ENCODE data around the gene GPR107. TPM values are rescaled to one million over a fixed set of nuclear protein-coding genes. Genes with fewer than 3 reads are reported as not detected.

Gene GPR107
- total RNA-seq, 1 experiment from 2014 or later: 33.2 TPM

GRCh38 chr9:130118841-130119518, 65.3 kb downstream of the GPR107 start:
- no peak for TF ChIP-seq IRF2 (CRISPR knock-in tag; IDR thresholded peaks at IDR 0.05; ENCODE audit: borderline replicate concordance, low read depth)
- no peak for TF ChIP-seq ARID4B (CRISPR knock-in tag; IDR thresholded peaks at IDR 0.05; ENCODE audit: borderline replicate concordance)
- TF ChIP-seq, protein P1, sequence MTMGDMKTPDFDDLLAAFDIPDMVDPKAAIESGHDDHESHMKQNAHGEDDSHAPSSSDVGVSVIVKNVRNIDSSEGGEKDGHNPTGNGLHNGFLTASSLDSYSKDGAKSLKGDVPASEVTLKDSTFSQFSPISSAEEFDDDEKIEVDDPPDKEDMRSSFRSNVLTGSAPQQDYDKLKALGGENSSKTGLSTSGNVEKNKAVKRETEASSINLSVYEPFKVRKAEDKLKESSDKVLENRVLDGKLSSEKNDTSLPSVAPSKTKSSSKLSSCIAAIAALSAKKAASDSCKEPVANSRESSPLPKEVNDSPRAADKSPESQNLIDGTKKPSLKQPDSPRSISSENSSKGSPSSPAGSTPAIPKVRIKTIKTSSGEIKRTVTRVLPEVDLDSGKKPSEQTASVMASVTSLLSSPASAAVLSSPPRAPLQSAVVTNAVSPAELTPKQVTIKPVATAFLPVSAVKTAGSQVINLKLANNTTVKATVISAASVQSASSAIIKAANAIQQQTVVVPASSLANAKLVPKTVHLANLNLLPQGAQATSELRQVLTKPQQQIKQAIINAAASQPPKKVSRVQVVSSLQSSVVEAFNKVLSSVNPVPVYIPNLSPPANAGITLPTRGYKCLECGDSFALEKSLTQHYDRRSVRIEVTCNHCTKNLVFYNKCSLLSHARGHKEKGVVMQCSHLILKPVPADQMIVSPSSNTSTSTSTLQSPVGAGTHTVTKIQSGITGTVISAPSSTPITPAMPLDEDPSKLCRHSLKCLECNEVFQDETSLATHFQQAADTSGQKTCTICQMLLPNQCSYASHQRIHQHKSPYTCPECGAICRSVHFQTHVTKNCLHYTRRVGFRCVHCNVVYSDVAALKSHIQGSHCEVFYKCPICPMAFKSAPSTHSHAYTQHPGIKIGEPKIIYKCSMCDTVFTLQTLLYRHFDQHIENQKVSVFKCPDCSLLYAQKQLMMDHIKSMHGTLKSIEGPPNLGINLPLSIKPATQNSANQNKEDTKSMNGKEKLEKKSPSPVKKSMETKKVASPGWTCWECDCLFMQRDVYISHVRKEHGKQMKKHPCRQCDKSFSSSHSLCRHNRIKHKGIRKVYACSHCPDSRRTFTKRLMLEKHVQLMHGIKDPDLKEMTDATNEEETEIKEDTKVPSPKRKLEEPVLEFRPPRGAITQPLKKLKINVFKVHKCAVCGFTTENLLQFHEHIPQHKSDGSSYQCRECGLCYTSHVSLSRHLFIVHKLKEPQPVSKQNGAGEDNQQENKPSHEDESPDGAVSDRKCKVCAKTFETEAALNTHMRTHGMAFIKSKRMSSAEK (CRISPR knock-in tag; IDR thresholded peaks at IDR 0.05; ENCODE audit: borderline replicate concordance): no peak
- TF ChIP-seq, protein P2, sequence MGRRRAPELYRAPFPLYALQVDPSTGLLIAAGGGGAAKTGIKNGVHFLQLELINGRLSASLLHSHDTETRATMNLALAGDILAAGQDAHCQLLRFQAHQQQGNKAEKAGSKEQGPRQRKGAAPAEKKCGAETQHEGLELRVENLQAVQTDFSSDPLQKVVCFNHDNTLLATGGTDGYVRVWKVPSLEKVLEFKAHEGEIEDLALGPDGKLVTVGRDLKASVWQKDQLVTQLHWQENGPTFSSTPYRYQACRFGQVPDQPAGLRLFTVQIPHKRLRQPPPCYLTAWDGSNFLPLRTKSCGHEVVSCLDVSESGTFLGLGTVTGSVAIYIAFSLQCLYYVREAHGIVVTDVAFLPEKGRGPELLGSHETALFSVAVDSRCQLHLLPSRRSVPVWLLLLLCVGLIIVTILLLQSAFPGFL (CRISPR knock-in tag; IDR thresholded peaks at IDR 0.05; ENCODE audit: borderline replicate concordance): no peak
- no peak for TF ChIP-seq ZNF232 (CRISPR knock-in tag; IDR thresholded peaks at IDR 0.05)
- no peak for TF ChIP-seq HMGA2 (CRISPR knock-in tag; IDR thresholded peaks at IDR 0.05)
- TF ChIP-seq AFF4 (CRISPR knock-in tag; IDR thresholded peaks at IDR 0.05; ENCODE audit: borderline replicate concordance): no peak
- TF ChIP-seq ZBTB21 (CRISPR knock-in tag; IDR thresholded peaks at IDR 0.05; ENCODE audit: borderline replicate concordance): no peak
- TF ChIP-seq, protein P3, sequence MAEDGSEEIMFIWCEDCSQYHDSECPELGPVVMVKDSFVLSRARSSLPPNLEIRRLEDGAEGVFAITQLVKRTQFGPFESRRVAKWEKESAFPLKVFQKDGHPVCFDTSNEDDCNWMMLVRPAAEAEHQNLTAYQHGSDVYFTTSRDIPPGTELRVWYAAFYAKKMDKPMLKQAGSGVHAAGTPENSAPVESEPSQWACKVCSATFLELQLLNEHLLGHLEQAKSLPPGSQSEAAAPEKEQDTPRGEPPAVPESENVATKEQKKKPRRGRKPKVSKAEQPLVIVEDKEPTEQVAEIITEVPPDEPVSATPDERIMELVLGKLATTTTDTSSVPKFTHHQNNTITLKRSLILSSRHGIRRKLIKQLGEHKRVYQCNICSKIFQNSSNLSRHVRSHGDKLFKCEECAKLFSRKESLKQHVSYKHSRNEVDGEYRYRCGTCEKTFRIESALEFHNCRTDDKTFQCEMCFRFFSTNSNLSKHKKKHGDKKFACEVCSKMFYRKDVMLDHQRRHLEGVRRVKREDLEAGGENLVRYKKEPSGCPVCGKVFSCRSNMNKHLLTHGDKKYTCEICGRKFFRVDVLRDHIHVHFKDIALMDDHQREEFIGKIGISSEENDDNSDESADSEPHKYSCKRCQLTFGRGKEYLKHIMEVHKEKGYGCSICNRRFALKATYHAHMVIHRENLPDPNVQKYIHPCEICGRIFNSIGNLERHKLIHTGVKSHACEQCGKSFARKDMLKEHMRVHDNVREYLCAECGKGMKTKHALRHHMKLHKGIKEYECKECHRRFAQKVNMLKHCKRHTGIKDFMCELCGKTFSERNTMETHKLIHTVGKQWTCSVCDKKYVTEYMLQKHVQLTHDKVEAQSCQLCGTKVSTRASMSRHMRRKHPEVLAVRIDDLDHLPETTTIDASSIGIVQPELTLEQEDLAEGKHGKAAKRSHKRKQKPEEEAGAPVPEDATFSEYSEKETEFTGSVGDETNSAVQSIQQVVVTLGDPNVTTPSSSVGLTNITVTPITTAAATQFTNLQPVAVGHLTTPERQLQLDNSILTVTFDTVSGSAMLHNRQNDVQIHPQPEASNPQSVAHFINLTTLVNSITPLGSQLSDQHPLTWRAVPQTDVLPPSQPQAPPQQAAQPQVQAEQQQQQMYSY (CRISPR knock-in tag; IDR thresholded peaks at IDR 0.05): no peak
- CTCF ChIA-PET: no interaction called here
- no peaks in the 10 kb centered on the region for H3K9me3 Mint-ChIP-seq
- H3K36me3 Mint-ChIP-seq: peaks cover 14% of the 10 kb centered on the region
- H3K4me1 Mint-ChIP-seq: peaks cover 31% of the 10 kb centered on the region
- POLR2A ChIA-PET: no interaction called here
- peak overlapping the region; percentile 95 for H3K27ac Mint-ChIP-seq
- DNase-seq (ENCODE audit: low spot score) (no peak), ATAC-seq (peak; percentile 63)
- no peaks in the 10 kb centered on the region for H3K27me3 Mint-ChIP-seq (ENCODE audit: low read depth)
- H3K4me3 Mint-ChIP-seq: no peak overlapping the region

Measured in WTC11 (cell line).